Right hindlimb (tissue), 1 donor: ENCODE measurements around the gene VDR.

Source experiments
- DNase-seq: peaks from one replicate; pipeline ENCODE4 v3.0.0-alpha.2; 2018

VDR gene

GRCh38 chr12:47889040-47889439 lies 15.8 kb downstream of the VDR start:
- DNase-seq, result no peak

GRCh38 chr12:47888153-47888819 lies 16.5 kb downstream of the VDR start:
- DNase-seq, result no peak

- DNase-seq, result no peak
Observed at GRCh38 chr12:47887529-47887928, 17.3 kb downstream of the VDR start.

GRCh38 chr12:47886510-47887240 lies 18.1 kb downstream of the VDR start:
- DNase-seq, result no peak

GRCh38 chr12:47885566-47885965 lies 19.2 kb downstream of the VDR start:
- no peak for DNase-seq

- no peak for DNase-seq
Observed at GRCh38 chr12:47885012-47885501, 19.7 kb downstream of the VDR start.

- no peak for DNase-seq
Observed at GRCh38 chr12:47884501-47884900, 20.3 kb downstream of the VDR start.

- DNase-seq, result no peak
Observed at GRCh38 chr12:47883663-47884195, 21.1 kb downstream of the VDR start.

- no peak for DNase-seq
Observed at GRCh38 chr12:47882781-47883546, 21.8 kb downstream of the VDR start.

- DNase-seq, result no peak
Observed at GRCh38 chr12:47881826-47882427, 22.9 kb downstream of the VDR start.

GRCh38 chr12:47881051-47881450 lies 23.7 kb downstream of the VDR start:
- no peak for DNase-seq

- DNase-seq, result no peak
Observed at GRCh38 chr12:47878918-47879481, 25.8 kb downstream of the VDR start.

- no peak for DNase-seq
Observed at GRCh38 chr12:47878293-47878917, 26.4 kb downstream of the VDR start.

GRCh38 chr12:47877081-47877480 lies 27.7 kb downstream of the VDR start:
- DNase-seq, result no peak

- no peak for DNase-seq
Observed at GRCh38 chr12:47876440-47876960, 28.3 kb downstream of the VDR start.

- no peak for DNase-seq
Observed at GRCh38 chr12:47875746-47876439, 28.9 kb downstream of the VDR start.

- no peak for DNase-seq
Observed at GRCh38 chr12:47874316-47874715, 30.5 kb downstream of the VDR start.

GRCh38 chr12:47870175-47870781 lies 34.5 kb downstream of the VDR start:
- peak; percentile 59 for DNase-seq

- no peak for DNase-seq
Observed at GRCh38 chr12:47868552-47869031, 36.2 kb downstream of the VDR start.

- DNase-seq, result no peak
Observed at GRCh38 chr12:47868041-47868440, 36.8 kb downstream of the VDR start.
